Measurements from ENCODE around the gene KCNC4.

The KCNC4 gene

GRCh38 chr1:110237386-110238152, 27.5 kb downstream of the KCNC4 start:
- peak; percentile 58 to 87 for DNase-seq (ENCODE audit: low read depth in 1 of 2, low spot score in 1 of 2)
- Histone ChIP-seq H3K27ac (replicated peaks) (no peak overlapping the region), H3K4me3 (replicated peaks; ENCODE audit: insufficient read depth, low read length) (no peak overlapping the region), H3K27me3 (ENCODE audit: insufficient read depth, poor library complexity, severe bottlenecking) (no peaks in the 10 kb centered on the region)
- no peak for TF ChIP-seq GABPA (IDR thresholded peaks at IDR 0.05; ENCODE audit: low read depth)
- no peak for TF ChIP-seq SPI1 (IDR thresholded peaks at IDR 0.05; ENCODE audit: borderline replicate concordance, low read depth)
- TF ChIP-seq REST (IDR thresholded peaks at IDR 0.05; ENCODE audit: insufficient replicate concordance, low read depth): no peak
- no peak for TF ChIP-seq CTCF (IDR thresholded peaks at IDR 0.05; ENCODE audit: insufficient read depth, low read length)
- no peak for TF ChIP-seq POLR2AphosphoS5 (IDR thresholded peaks at IDR 0.05; ENCODE audit: low read depth)

- TF ChIP-seq POLR2AphosphoS5 (IDR thresholded peaks at IDR 0.05; ENCODE audit: low read depth) (no peak), REST (IDR thresholded peaks at IDR 0.05; ENCODE audit: insufficient replicate concordance, low read depth) (no peak), SPI1 (IDR thresholded peaks at IDR 0.05; ENCODE audit: borderline replicate concordance, low read depth) (peak; percentile 61; the same call in 1 of the 2 replicates)
Measured at GRCh38 chr1:110239441-110240430, 29.6 kb downstream of the KCNC4 start.

GRCh38 chr1:110240476-110241210, 30.5 kb downstream of the KCNC4 start:
- DNase-seq (ENCODE audit: low read depth in 1 of 2, low spot score in 1 of 2): no peak
- Histone ChIP-seq H3K27me3 (ENCODE audit: insufficient read depth, poor library complexity, severe bottlenecking) (no peaks in the 10 kb centered on the region), H3K4me3 (replicated peaks; ENCODE audit: insufficient read depth, low read length) (no peak overlapping the region), H3K27ac (replicated peaks) (no peak overlapping the region)
- TF ChIP-seq SPI1 (IDR thresholded peaks at IDR 0.05; ENCODE audit: borderline replicate concordance, low read depth) (no peak), CTCF (IDR thresholded peaks at IDR 0.05; ENCODE audit: insufficient read depth, low read length) (no peak), REST (IDR thresholded peaks at IDR 0.05; ENCODE audit: insufficient replicate concordance, low read depth) (no peak), GABPA (IDR thresholded peaks at IDR 0.05; ENCODE audit: low read depth) (no peak), POLR2AphosphoS5 (IDR thresholded peaks at IDR 0.05; ENCODE audit: low read depth) (no peak)

More at GRCh38 chr1:110239441-110240430, 29.6 kb downstream of the KCNC4 start:
- no peak overlapping the region for H3K4me3 ChIP-seq (replicated peaks; ENCODE audit: insufficient read depth, low read length)
- H3K27me3 ChIP-seq (ENCODE audit: insufficient read depth, poor library complexity, severe bottlenecking): no peaks in the 10 kb centered on the region
- no peak overlapping the region for H3K27ac ChIP-seq (replicated peaks)
- DNase-seq (ENCODE audit: low read depth in 1 of 2, low spot score in 1 of 2): no peak
